ACC112 (cell line): Measurements from ENCODE around the gene GEMIN5.

Source experiments
- H2AFZ ChIP-seq: fragments of 200-600 bp; sonication (generic); one replicate; pipeline ENCODE4 v1.6.0; 2017; ENCODE audit warnings: antibody characterized with exemption, low read length; ENCODE audit not compliant: unreplicated experiment
- H3K27ac ChIP-seq: fragments of 200-600 bp; sonication (generic); 2 replicates; pipeline ENCODE4 v1.5.1; 2014; ENCODE audit warnings: low read depth, mild to moderate bottlenecking, antibody characterized with exemption, low read length, moderate library complexity
- H3K27me3 ChIP-seq: fragments of 200-600 bp; sonication (generic); 2 replicates; pipeline ENCODE4 v1.6.1; 2014; ENCODE audit warnings: mild to moderate bottlenecking, antibody characterized with exemption, low read length, moderate library complexity, mixed read lengths; ENCODE audit not compliant: insufficient read depth
- H3K36me3 ChIP-seq: fragments of 200-600 bp; sonication (generic); 2 replicates; pipeline ENCODE4 v1.6.1; 2016; ENCODE audit warnings: mild to moderate bottlenecking, antibody characterized with exemption, low read length, moderate library complexity, mixed read lengths; ENCODE audit not compliant: insufficient read depth
- H3K4me1 ChIP-seq: fragments of 200-600 bp; sonication (generic); one replicate; pipeline ENCODE4 v1.6.1; 2016; ENCODE audit warnings: low read length, mixed read lengths; ENCODE audit not compliant: insufficient read depth, unreplicated experiment, control insufficient read depth
- H3K4me3 ChIP-seq: fragments of 200-600 bp; sonication (generic); 2 replicates; pipeline ENCODE4 v1.5.1; 2014; ENCODE audit warnings: mild to moderate bottlenecking, low read depth, low read length
- H3K79me2 ChIP-seq: fragments of 200-600 bp; sonication (generic); one replicate; pipeline ENCODE4 v1.6.0; 2016; ENCODE audit warnings: low read length; ENCODE audit not compliant: control insufficient read depth, unreplicated experiment, insufficient read depth

GEMIN5 gene

GRCh38 chr5:154968953-154969352, 30.9 kb upstream of the GEMIN5 start:
- H3K79me2 ChIP-seq, result peaks cover 1% of the 10 kb centered on the region
- H2AFZ ChIP-seq, result no peak overlapping the region
- no peaks in the 10 kb centered on the region for H3K27me3 ChIP-seq
- no peak overlapping the region for H3K27ac ChIP-seq
- no peak overlapping the region for H3K4me3 ChIP-seq
- peaks cover 7% of the 10 kb centered on the region for H3K4me1 ChIP-seq
- H3K36me3 ChIP-seq, result peaks cover 3% of the 10 kb centered on the region; the same call in 1 of the 2 replicates

GRCh38 chr5:154967421-154968024, 29.5 kb upstream of the GEMIN5 start:
- H3K27me3 ChIP-seq, result no peaks in the 10 kb centered on the region
- no peak overlapping the region for H3K4me3 ChIP-seq
- H3K27ac ChIP-seq, result no peak overlapping the region
- H2AFZ ChIP-seq, result no peak overlapping the region
- H3K79me2 ChIP-seq, result peaks cover 3% of the 10 kb centered on the region
- H3K4me1 ChIP-seq, result peaks cover 7% of the 10 kb centered on the region
- H3K36me3 ChIP-seq, result peaks cover 3% of the 10 kb centered on the region; the same call in 1 of the 2 replicates

GRCh38 chr5:154966874-154967273, 28.9 kb upstream of the GEMIN5 start:
- Histone ChIP-seq H3K27ac (no peak overlapping the region), H3K36me3 (peaks cover 3% of the 10 kb centered on the region)

GRCh38 chr5:154966081-154966841, 28.2 kb upstream of the GEMIN5 start:
- no peak overlapping the region for H2AFZ ChIP-seq
- H3K27me3 ChIP-seq, result no peaks in the 10 kb centered on the region
- H3K4me1 ChIP-seq, result peaks cover 10% of the 10 kb centered on the region
- peak overlapping the region; percentile 33 for H3K27ac ChIP-seq
- H3K36me3 ChIP-seq, result peaks cover 7% of the 10 kb centered on the region
- H3K4me3 ChIP-seq, result no peak overlapping the region
- peaks cover 3% of the 10 kb centered on the region for H3K79me2 ChIP-seq

More at GRCh38 chr5:154966874-154967273, 28.9 kb upstream of the GEMIN5 start:
- H3K27me3 ChIP-seq, result no peaks in the 10 kb centered on the region
- H3K79me2 ChIP-seq, result peaks cover 3% of the 10 kb centered on the region
- no peak overlapping the region for H3K4me3 ChIP-seq
- H3K4me1 ChIP-seq, result peaks cover 10% of the 10 kb centered on the region
- no peak overlapping the region for H2AFZ ChIP-seq

GRCh38 chr5:154962494-154962893, 24.5 kb upstream of the GEMIN5 start:
- no peak overlapping the region for H2AFZ ChIP-seq
- 0 out of 2 replicates have a peak overlapping the region, but pooled peaks have one; percentile 5 for H3K27ac ChIP-seq
- H3K4me3 ChIP-seq, result no peak overlapping the region
- H3K4me1 ChIP-seq, result peaks cover 10% of the 10 kb centered on the region
- H3K27me3 ChIP-seq, result no peaks in the 10 kb centered on the region
- peaks cover 14% of the 10 kb centered on the region for H3K36me3 ChIP-seq
- H3K79me2 ChIP-seq, result peaks cover 3% of the 10 kb centered on the region

- H3K36me3 ChIP-seq, result peaks cover 19% of the 10 kb centered on the region
- H2AFZ ChIP-seq, result no peak overlapping the region
- no peaks in the 10 kb centered on the region for H3K27me3 ChIP-seq
- no peak overlapping the region for H3K27ac ChIP-seq
- H3K4me3 ChIP-seq, result no peak overlapping the region
- H3K79me2 ChIP-seq, result peaks cover 3% of the 10 kb centered on the region
- H3K4me1 ChIP-seq, result no peaks in the 10 kb centered on the region
These were observed 18.7 kb upstream of the GEMIN5 start for GRCh38 chr5:154956712-154957111.

GRCh38 chr5:154949781-154950180, 11.8 kb upstream of the GEMIN5 start:
- H3K4me1 ChIP-seq, result peaks cover 9% of the 10 kb centered on the region
- H3K27ac ChIP-seq, result no peak overlapping the region
- no peaks in the 10 kb centered on the region for H3K36me3 ChIP-seq
- no peak overlapping the region for H2AFZ ChIP-seq
- no peak overlapping the region for H3K4me3 ChIP-seq
- peaks cover 48% of the 10 kb centered on the region for H3K79me2 ChIP-seq
- no peaks in the 10 kb centered on the region for H3K27me3 ChIP-seq

- no peaks in the 10 kb centered on the region for H3K27me3 ChIP-seq
- no peak overlapping the region for H3K27ac ChIP-seq
- H3K4me1 ChIP-seq, result peaks cover 9% of the 10 kb centered on the region
- no peak overlapping the region for H3K4me3 ChIP-seq
- peaks cover 52% of the 10 kb centered on the region for H3K79me2 ChIP-seq
- no peaks in the 10 kb centered on the region for H3K36me3 ChIP-seq
- H2AFZ ChIP-seq, result no peak overlapping the region
These were observed 10.3 kb upstream of the GEMIN5 start for GRCh38 chr5:154948313-154948712.

- Histone ChIP-seq H3K4me1 (peaks cover 11% of the 10 kb centered on the region), H3K27ac (no peak overlapping the region), H3K27me3 (no peaks in the 10 kb centered on the region), H3K36me3 (no peaks in the 10 kb centered on the region), H3K4me3 (no peak overlapping the region), H3K79me2 (peaks cover 57% of the 10 kb centered on the region), H2AFZ (no peak overlapping the region)
These were observed 9.8 kb upstream of the GEMIN5 start for GRCh38 chr5:154947778-154948177.

GRCh38 chr5:154945695-154946301, 7.8 kb upstream of the GEMIN5 start:
- H3K4me3 ChIP-seq, result no peak overlapping the region
- H3K27ac ChIP-seq, result no peak overlapping the region
- no peak overlapping the region for H2AFZ ChIP-seq
- peaks cover 18% of the 10 kb centered on the region for H3K4me1 ChIP-seq
- peaks cover 74% of the 10 kb centered on the region for H3K79me2 ChIP-seq
- H3K36me3 ChIP-seq, result no peaks in the 10 kb centered on the region
- H3K27me3 ChIP-seq, result no peaks in the 10 kb centered on the region
